ENCODE data around the gene SDR42E2.
A peak's percentile ranks its signal among the peaks of the same experiment; 100 is the strongest.
"Not testable (repeated sequence)": the region's sequence is repeated elsewhere in the genome, so short reads cannot be mapped to it uniquely, and the experiment has no call there.

The SDR42E2 gene

GRCh38 chr16:22163806-22164205 is 1.5 kb downstream of the SDR42E2 start:
- DNase-seq, result no peak

- no peak for DNase-seq
Observed at GRCh38 chr16:22164482-22164881, 2.2 kb downstream of the SDR42E2 start.

DNA sequence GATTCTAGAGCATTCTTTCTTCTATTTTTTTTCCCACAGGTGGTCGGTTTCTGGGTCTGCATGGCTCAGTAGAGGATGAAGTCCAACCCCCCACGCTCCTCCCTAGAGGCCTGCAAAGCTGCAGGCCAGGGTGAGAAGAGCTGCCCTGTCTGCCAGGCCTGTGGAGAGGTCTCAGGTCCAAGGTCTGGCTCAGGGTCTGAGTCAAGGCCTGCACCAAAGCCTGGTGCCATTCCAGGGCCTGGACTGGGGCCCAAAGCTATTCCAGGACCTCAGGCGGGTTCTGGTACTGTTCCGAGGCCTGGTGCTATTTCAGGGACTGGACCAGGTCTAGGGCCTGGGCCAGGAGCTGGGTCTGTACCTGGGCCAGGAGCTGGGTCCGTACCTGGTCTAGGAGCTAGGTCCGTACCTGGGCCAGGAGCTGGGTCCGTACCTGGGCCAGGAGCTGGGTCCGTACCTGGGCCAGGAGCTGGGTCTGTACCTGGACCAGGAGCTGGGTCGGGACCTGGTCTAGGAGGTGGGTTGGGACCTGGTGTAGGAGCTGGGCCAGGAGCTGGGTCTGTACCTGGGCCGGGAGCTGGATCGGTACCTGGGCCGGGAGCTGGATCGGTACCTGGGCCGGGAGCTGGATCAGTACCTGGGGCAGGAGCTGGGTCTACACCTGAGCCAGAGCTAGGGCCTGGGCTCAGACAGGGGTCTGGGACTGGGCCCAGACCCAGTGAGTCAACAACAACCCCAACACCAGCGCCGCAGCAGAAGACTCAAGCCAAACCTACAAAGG is 3.4 kb downstream of the SDR42E2 start:
- DNase-seq, result no peak

DNA sequence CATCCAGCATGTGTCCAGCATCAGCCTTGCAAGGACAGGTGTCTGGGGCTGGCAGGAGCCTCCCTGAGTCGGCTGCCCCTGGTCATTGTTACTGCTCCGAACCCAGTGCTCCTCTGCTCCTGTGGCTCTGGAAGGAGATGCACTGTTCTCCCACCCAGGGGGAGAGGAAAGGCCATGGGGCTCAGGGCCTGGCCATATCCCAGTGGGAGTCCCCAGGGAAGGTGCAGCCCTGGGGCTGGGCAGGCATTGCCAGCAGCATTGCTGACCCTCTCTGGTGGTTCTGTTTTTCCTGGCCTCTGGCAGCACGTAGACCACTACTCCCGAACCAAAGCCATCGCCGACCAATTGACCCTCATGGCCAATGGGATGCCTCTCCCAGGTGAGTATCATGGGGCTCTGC is 9.6 kb downstream of the SDR42E2 start:
- no peak for DNase-seq

- not testable (repeated sequence) for DNase-seq
Observed at GRCh38 chr16:22172642-22173041, 10.3 kb downstream of the SDR42E2 start.

DNA sequence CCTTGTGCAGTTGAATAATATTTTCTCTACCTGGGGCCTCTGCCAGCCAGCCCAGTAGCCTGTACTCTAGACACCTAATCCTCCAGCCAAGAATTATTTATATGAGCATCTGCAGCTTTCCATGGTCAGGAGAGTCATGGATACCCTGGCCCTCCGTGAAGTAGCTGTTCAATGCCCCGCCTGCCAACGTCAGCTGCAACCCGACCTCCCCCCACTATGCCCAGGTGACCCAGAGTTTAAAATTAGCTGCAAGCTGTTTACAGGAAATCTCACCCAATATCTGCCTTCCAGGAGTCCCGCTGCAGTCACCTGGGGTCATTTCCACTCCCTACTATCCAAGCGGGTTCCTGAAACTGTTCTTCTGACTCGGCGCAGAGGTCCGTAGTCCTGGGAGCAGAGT is 12.3 kb downstream of the SDR42E2 start:
- no peak for DNase-seq

DNA sequence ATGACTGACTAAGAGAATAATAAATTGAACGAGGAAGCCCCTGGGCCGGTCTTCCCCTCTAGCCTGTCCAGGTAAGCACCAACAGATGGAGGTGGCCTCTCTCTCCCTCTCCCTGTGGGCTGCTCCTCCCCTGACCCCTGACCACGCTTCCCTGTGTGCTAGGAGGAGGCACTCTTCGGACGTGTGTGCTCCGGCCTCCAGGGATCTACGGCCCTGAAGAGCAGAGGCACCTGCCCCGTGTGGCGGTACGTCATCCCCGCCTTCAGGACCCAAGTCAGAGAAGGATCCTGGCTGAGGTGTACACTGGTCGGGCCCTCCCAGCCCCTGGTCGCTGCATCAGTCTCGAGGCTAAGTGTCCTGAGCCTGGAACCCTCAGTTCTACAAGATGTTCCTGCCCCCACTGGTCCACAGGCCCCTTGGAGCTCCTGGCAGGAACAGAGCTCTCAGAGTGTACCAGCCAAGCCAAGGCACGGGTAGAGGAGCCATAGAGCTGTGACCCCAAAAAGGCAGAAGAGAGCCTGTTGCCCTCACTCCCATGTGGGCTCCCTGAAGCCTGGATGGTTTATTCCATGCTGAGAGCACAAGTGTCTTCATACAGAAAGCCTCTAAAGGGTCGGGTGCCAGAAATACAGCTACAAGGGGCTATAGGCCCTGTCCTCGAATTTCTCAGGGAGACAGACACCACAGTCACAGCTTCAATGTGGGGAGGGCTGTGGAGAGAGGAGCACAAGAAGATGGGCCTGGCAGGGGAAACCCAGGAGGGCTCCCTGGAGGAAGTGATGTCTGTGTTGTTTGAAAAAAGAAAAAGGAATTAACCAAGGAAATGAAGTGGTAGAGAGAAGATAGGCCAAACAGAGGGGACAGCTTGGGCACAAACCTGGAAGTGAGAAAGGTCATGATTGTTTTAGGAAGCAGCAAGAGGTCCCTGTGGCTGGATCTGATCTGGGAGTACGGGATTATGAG is 15.9 kb downstream of the SDR42E2 start:
- no peak for DNase-seq

GRCh38 chr16:22181426-22181825 is 19.1 kb downstream of the SDR42E2 start:
- DNase-seq, result no peak

GRCh38 chr16:22181843-22182242 is 19.5 kb downstream of the SDR42E2 start:
- DNase-seq, result no peak

- no peak for DNase-seq
Observed at GRCh38 chr16:22183335-22183734, 21.0 kb downstream of the SDR42E2 start.

DNA sequence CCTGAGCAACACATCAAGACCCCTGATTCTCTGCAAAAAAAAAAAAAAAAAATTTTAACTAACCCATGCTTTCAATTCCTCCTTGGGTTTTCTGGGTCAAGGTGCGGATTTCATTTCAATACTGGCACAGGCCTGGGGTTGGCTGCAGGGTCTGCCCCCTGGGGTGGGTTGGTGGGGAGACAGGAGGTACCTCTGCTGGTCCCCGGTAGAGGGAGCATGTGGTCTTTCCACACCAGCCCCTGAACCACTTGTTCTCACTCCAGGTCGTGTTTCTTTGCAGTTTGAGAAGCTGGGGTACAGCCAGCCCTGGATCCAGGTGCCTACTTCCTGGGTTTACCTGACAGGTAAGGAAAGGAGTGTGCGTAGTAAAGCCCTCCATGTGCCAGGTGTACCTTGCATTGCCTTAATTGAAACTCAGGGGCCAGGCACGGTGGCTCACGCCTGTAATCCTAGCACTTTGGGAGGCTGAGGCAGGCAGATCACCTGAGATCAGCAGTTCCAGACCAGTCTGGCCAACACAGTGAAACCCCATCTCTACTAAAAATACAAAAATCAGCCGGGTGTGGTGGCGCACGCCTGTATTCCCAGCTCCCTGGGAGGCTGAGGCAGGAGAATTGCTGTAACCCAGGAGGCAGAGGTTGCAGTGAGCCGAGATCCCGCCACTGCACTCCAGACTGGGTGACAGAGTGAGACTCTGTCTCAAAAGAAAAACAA is 21.8 kb downstream of the SDR42E2 start:
- peak; percentile 9 for DNase-seq

- no peak for DNase-seq
Observed at GRCh38 chr16:22184615-22184968, 22.3 kb downstream of the SDR42E2 start.

GRCh38 chr16:22186517-22186916 is 24.2 kb downstream of the SDR42E2 start:
- no peak for DNase-seq

DNA sequence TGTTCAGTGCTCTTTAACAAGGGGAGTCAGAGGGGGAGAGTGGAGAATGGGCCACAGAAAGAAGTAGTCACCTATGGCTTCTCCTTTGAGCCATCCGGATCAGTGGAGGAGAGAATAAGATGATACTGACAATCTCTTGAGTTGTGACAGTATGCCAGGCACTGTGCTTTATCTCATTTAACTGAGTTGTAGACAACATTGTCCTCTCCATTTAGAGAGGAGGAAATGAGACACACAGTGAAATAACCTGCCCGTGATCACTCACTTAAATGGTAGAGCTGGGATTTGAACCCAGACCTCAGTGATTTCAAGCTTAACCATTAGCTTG is 25.9 kb downstream of the SDR42E2 start:
- no peak for DNase-seq

- peak; percentile 58 for DNase-seq
Observed at GRCh38 chr16:22188595-22189442, 26.5 kb downstream of the SDR42E2 start.

DNA sequence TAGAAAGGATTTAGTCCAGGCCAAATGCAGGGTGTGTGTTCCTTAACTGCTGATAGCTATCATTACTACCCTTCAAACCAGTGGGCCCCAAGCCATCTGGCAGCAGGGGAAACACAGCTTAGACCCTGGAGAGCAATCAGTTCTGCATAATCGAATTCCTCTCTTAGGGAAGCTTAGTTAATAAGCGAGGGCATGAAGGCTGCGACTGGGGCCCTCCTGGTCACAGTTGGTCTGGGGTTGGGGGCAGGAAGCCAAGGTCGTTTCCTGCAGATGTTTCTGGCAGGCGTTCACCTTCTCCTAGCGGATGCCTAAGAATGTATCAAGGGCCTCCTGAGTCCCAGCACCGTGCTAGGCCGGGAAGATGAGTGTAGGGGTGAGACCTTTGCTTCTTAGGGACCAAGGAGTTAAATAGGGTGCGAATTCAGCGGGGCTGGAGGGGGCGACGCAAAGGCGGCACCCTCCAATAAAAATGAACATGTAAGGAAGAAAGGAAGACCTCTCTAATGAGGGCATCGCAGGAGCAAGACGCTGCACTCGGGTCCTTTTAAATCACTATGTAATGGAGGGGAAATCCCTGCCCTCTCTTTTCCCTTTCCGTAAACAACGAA is 27.3 kb downstream of the SDR42E2 start:
- peak; percentile 50 for DNase-seq

GRCh38 chr16:22190081-22190775 is 27.9 kb downstream of the SDR42E2 start:
- peak; percentile 100 for DNase-seq

GRCh38 chr16:22190776-22191531 is 28.6 kb downstream of the SDR42E2 start:
- peak; percentile 87 for DNase-seq

GRCh38 chr16:22191532-22192260 is 29.4 kb downstream of the SDR42E2 start:
- DNase-seq, result no peak

All from NCI-H2171 treated with DMSO at 0.1 percent for 48 hours (cell line).